Loucy (cell line): ENCODE data around the gene CRACDL.

ENCODE experiments used
- CTCF ChIP-seq: fragments of 200-600 bp; sonication (generic); conservative IDR thresholded peaks from 2 replicates; pipeline ENCODE4 v1.5.1; 2014; ENCODE audit warnings: mild to moderate bottlenecking, antibody characterized with exemption, low read length
- EZH2phosphoT487 ChIP-seq: fragments of 200-600 bp; IDR thresholded peaks from 2 replicates; pipeline ENCODE4 v1.6.1; 2018; ENCODE audit warnings: antibody characterized with exemption, mild to moderate bottlenecking, moderate library complexity, borderline replicate concordance

GRCh38 chr2:98746426-98746825 lies 189.6 kb downstream of the CRACDL start:
- TF ChIP-seq EZH2phosphoT487 (no peak), CTCF (no peak)
